NCI-H128 (cell line): Measurements from ENCODE around the gene GTF3C5.
"Not testable (repeated sequence)": the region's sequence is repeated elsewhere in the genome, so short reads cannot be mapped to it uniquely, and the experiment has no call there.

Source experiments
- DNase-seq: peaks from one replicate; lab custom pipeline; 2025; ENCODE audit not compliant: unreplicated experiment; lab: John Stamatoyannopoulos, UW

GTF3C5 gene

GRCh38 chr9:133067813-133068212 lies 37.0 kb downstream of the GTF3C5 start:
- DNase-seq, result no peak

- DNase-seq, result not testable (repeated sequence)
These were observed 37.6 kb downstream of the GTF3C5 start for GRCh38 chr9:133068431-133068830.

DNA sequence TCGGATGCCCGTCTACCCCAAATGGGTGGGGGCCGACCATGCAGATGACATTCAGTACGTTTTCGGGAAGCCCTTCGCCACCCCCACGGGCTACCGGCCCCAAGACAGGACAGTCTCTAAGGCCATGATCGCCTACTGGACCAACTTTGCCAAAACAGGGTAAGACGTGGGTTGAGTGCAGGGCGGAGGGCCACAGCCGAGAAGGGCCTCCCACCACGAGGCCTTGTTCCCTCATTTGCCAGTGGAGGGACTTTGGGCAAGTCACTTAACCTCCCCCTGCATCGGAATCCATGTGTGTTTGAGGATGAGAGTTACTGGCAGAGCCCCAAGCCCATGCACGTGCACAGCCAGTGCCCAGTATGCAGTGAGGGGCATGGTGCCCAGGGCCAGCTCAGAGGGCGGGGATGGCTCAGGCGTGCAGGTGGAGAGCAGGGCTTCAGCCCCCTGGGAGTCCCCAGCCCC lies 39.7 kb downstream of the GTF3C5 start:
- not testable (repeated sequence) for DNase-seq

GRCh38 chr9:133070985-133071384 lies 40.2 kb downstream of the GTF3C5 start:
- DNase-seq, result not testable (repeated sequence)

- DNase-seq, result no peak
These were observed 40.8 kb downstream of the GTF3C5 start for GRCh38 chr9:133071484-133072150.

DNA sequence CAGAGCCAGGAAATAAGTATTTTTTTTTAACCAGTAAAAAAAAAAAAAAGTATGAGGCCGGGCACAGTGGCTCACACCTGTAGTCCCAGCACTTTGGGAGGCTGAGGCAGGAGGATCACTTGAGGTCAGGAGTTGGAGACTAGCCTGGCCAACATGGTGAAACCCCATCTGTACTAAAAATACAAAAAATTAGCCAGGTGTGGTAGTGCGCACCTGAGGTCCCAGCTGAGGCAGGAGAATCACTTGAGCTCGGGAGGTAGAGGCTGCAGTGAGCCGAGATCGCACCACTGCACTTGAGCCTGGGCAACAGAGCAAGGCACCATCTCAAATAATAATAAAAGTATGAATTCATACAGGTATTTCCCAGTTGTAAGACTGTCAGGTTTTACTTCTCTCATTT lies 41.4 kb downstream of the GTF3C5 start:
- not testable (repeated sequence) for DNase-seq

DNA sequence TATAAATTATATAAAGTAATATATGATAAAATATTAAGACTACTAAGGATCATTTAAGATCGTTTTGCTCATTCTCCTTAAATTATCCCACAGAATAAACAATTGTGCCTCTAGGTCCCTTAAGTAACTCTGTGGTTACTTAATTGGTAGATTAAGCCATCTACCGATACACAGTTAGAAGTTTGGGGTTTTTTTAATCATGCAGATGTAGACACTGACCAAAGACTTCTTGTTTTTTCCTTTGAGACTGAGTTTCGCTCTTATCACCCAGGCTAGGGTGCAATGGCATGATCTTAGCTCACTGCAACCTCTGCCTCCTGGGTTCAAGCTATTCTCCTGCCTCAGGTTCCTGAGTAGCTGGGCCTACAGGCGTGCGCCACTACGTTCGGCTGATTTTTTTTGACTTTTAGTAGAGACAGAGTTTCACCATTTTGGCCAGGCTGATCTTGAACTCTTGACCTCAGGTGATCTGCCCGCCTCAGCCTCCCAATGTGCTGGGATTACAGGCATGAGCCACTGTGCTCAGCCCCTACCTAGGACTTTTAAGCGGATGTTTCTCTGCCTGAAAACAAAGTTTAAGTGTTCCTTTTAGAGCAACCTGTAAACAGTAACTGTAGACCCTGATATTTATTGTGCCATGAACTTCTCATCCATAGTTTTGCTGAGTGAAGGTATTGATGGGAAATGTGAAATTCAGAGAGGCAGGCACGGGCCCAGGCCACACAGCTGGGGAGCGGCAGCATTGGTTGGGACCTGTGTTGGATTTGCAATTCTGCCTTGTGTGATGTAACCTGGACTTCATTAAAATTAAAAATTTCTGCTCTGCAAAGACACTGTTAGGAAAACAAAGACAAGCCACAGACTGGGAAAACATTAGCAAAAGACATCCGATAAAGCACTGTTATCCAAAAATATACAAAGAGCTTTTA lies 42.6 kb downstream of the GTF3C5 start:
- DNase-seq, result no peak

DNA sequence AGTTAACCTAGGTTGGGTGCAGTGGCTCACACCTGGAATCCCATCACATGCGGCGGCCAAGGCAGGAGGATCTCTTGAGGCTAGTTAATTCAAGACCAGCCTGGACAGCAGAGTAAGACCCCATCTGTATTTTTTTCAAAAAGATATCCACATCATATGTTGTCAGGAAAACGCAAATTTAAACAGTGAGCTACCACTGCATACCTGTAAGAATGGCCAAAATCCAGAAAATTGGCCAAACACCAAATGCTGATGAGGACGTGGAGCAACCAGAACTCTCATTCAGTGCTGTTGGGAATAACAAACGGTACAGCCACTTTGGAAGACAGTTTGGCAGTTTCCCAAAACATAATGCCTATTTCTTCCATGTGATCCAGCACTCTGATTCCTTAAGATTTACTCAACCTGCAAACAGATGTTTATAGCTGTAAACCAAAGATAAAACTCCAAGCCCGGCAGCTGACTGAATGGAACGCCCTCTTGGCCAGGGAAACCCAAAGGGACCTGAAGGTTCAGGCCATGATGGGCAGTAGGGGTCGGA lies 43.4 kb downstream of the GTF3C5 start:
- DNase-seq, result no peak

DNA sequence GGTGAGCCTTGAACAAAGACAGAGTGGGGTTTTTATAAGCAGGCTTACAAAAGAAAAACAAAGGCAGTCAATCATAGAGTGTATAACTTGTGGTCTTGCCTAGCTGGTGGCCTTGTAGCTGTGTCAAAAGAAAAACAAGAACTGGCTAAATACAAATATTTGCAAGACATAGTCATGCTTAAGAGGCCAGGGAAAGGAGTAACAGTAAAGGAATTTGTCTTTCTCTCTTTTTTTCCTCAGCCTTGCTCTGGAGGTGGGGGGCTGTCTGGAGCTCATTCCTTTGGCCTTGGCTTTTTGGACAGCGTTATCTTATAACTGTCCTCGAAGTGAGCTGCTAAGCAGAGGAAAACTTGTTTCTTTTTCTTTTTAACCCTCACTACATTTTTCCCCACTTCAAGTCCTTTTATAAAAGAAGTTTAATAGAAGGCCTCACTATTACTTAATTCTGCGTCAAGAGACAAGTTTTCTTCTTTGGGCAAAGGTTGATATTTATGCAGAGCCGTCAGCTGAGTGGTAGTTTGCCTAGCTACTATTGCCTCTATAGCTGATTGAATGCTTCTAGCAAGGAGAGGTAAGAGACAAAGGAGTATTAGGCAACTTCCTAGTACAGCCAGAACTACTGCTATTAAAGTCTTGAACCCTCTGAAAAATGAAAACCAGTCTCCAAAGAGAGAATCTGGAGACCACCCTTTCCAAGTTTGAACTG lies 45.3 kb downstream of the GTF3C5 start:
- no peak for DNase-seq

GRCh38 chr9:133076691-133077090 lies 45.9 kb downstream of the GTF3C5 start:
- DNase-seq, result no peak

DNA sequence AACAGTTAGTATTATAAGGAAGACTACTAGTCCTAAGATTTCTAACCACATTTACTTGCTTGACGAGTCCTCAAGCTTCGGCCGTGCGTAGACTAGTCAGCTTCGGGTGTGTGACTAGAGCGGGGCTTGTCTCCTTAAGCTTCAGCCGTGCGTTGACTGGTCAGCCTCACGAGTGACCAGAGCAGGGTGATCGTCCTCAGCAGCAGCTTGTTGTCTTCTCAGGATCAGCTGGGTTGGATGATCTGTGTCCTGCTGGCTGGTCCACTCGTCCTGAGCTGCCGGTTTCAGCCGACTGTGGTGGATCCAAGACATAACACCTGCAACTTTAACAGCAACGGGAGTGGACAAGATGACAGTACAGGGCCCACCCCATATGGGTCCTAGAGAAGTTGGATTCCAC lies 47.7 kb downstream of the GTF3C5 start:
- DNase-seq, result no peak

DNA sequence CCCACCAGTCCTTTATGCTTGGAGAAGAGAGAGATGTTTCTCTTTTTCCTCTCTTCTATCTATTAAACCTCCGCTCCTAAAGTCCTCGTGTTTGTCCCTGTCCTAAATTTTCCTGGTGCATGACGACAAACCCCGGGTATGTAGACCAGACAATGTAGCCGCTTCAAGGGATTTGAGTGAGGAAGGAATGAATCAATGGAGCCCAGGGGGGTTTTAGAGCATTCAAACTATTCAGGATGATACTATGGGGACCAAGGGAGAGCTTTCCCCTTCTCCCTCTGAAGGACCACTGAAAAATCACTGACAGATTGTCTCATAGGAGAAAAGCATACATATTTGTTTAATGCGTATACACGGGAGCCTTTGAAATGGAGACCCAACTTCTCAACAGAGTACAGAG lies 49.4 kb downstream of the GTF3C5 start:
- DNase-seq, result no peak

DNA sequence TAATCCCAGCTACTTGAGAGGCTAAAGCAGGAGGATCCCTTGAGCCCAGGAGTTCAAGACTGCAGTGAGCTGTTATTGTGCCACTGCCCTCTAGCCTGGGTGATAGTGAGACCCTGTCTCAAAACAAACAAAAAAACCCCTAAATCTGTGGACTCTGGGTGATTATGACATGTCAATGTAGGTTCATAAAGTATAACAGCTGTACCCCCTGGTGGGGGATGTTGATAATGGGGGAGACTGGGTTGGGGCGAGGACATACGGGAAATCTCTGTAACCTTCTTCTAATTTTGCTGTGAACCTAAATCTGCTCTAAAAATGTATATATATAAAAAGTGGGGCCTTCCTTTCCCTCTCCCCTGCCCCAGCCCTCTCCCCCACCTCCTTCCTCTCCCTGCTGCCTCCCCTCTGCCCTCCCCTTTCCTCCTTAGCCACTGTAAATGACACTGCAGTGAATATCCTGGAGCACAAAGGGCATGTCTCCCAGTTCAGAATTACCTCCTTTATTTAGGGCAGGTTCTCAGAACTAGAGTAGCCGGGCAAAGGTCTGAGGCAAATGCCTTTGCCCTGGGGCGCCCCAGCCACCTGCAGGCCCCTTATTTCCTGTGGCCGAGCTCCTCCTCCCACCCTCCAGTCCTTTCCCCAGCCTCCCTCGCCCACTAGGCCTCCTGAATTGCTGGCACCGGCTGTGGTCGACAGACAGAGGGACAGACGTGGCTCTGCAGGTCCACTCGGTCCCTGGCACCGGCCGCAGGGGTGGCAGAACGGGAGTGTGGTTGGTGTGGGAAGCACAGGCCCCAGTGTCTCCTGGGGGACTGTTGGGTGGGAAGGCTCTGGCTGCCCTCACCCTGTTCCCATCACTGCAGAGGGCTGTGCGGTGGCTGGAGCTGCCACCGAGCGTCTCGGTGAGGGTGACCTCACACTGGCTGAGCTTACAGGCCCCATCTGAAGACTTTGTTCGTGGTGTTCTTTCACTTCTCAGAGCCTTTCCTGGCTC lies 50.3 kb downstream of the GTF3C5 start:
- not testable (repeated sequence) for DNase-seq

DNA sequence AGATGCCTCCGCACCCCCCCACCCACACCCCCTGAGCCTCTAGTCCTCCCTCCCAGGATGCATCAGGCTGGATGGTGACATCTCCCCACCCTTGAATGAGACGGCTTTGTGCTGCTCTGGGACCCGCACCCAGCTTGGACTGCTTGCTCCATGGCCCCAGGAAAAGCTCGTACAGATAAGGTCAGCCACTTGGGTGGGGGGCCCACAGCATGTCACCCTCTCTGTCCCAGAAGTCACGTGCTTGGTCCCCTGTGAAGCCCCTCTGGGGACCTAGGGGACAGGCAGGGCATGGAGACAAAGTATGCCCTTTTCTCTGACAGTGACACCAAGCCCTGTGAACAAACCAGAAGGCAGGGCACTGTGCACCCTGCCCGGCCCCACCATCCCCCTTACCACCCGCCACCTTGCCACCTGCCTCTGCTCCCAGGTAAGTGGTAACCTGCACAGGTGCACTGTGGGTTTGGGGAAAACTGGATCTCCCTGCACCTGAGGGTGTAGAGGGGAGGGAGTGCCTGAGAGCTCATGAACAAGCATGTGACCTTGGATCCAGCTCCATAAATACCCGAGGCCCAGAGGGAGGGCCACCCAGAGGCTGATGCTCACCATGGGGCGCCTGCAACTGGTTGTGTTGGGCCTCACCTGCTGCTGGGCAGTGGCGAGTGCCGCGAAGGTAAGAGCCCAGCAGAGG lies 51.3 kb downstream of the GTF3C5 start:
- not testable (repeated sequence) for DNase-seq

DNA sequence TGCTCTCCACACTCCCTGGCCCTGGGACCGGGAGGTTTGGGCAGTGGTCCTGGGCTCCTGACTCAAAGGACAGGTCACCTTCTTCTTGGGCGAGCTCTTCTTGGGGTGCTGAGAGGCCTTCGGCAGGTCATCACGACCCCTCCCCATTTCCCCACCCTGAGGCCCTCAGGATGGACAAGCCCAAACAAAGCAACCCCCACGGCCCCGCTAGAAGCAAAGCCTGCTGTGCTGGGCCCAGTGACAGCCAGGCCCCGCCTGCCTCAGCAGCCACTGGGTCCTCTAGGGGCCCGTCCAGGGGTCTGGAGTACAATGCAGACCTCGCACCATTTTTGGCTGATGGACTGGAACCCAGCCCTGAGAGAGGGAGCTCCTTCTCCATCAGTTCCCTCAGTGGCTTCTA lies 52.9 kb downstream of the GTF3C5 start:
- DNase-seq, result not testable (repeated sequence)

DNA sequence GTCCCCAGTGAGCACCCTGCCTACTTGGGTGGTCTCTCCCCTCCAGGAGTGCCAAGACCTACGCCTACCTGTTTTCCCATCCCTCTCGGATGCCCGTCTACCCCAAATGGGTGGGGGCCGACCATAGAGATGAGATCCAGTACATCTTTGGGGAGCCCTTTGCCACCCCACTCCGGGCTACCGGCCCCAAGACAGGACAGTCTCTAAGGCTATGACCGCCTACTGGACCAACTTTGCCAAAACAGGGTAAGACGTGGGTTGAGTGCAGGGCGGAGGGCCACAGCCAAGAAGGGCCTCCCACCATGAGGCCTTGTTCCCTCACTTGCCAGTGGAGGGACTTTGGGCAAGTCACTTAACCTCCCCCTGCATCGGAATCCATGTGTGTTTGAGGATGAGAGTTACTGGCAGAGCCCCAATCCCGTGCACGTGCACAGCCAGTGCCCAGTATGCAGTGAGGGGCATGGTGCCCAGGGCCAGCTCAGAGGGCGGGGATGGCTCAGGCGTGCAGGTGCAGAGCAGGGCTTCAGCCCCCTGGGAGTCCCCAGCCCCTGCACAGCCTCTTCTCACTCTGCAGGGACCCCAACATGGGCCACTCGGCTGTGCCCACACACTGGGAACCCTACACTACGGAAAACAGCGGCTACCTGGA lies 55.5 kb downstream of the GTF3C5 start:
- not testable (repeated sequence) for DNase-seq

DNA sequence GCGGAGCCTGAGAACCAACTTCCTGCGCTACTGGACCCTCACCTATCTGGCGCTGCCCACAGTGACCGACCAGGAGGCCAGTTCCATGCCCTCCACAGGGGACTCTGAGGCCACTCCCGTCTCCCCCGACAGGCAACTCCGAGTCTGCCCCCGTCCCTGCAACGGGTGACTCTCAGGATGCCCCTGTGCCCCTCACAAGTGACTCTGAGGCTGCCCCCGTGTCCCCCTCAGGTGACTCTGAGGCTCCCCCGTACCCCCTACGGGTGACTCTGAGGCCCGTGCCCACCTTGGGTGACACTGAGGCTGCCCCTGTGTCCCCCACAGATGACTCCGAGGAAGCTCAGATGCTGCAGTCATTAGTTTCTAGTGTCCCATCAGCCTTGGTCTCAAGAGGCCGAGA lies 56.1 kb downstream of the GTF3C5 start:
- DNase-seq, result no peak

GRCh38 chr9:133087429-133088145 lies 56.8 kb downstream of the GTF3C5 start:
- DNase-seq, result no peak
